DMS53 (cell line): ENCODE data around the gene STX4.

Experiments used
- DNase-seq: peaks from one replicate; lab custom pipeline; 2025; lab: John Stamatoyannopoulos, UW

The STX4 gene

GRCh38 chr16:31020536-31020935, 12.8 kb upstream of the STX4 start:
- DNase-seq = no peak

- no peak for DNase-seq
Measured at GRCh38 chr16:31022544-31023251, 10.7 kb upstream of the STX4 start.

- no peak for DNase-seq
Measured at GRCh38 chr16:31023252-31023602, 10.1 kb upstream of the STX4 start.

GRCh38 chr16:31023627-31024226, 9.6 kb upstream of the STX4 start:
- DNase-seq = no peak

- no peak for DNase-seq
Measured at GRCh38 chr16:31025339-31025738, 8.0 kb upstream of the STX4 start.

- DNase-seq = no peak
Measured at GRCh38 chr16:31029272-31029671, 4.1 kb upstream of the STX4 start.

GRCh38 chr16:31031276-31031675, 2.1 kb upstream of the STX4 start:
- no peak for DNase-seq

GRCh38 chr16:31033709-31034492, 543 bp downstream of the STX4 start:
- peak; percentile 86 for DNase-seq

GRCh38 chr16:31036691-31037090, 3.3 kb downstream of the STX4 start:
- DNase-seq = no peak

GRCh38 chr16:31038993-31039392, 5.6 kb downstream of the STX4 start:
- DNase-seq = no peak

GRCh38 chr16:31042866-31043265, 9.5 kb downstream of the STX4 start:
- no peak for DNase-seq

GRCh38 chr16:31043352-31043751, 10.0 kb downstream of the STX4 start:
- no peak for DNase-seq

- DNase-seq = no peak
Measured at GRCh38 chr16:31043898-31044481, 10.6 kb downstream of the STX4 start.

- peak; percentile 12 for DNase-seq
Measured at GRCh38 chr16:31050280-31051030, 17.1 kb downstream of the STX4 start.

- DNase-seq = peak; percentile 59
Measured at GRCh38 chr16:31052114-31052513, 18.8 kb downstream of the STX4 start.

- no peak for DNase-seq
Measured at GRCh38 chr16:31055613-31056012, 22.3 kb downstream of the STX4 start.

- no peak for DNase-seq
Measured at GRCh38 chr16:31061126-31061812, 27.9 kb downstream of the STX4 start.

- DNase-seq = no peak
Measured at GRCh38 chr16:31061813-31062440, 28.6 kb downstream of the STX4 start.

GRCh38 chr16:31063495-31063842, 30.1 kb downstream of the STX4 start:
- no peak for DNase-seq

GRCh38 chr16:31063843-31064611, 30.7 kb downstream of the STX4 start:
- DNase-seq = no peak
